Stimulated activated naive B cell treated with anti-CD40 and anti-IgM and Interleukin-4, amounts not matched to agents 10 μg/mL and 1 μg/mL and 100 μg/mL, for 72 hours (primary cell): Measurements from ENCODE around the gene SETD1B.

Experiments
- ATAC-seq, 2 donors: fragments of 150-1000 bp; cut with Tn5 transposase; replicated peaks; 2 replicates each; pipeline ENCODE4 v1.10.0; 2021; ENCODE audit warnings: moderate library complexity in 1 of 2
- DNase-seq: peaks from one replicate; pipeline ENCODE4 v3.0.0; 2021
- H3K27ac Mint-ChIP-seq: one replicate; pipeline ENCODE4 v1.8.0; 2022; ENCODE audit warnings: mild to moderate bottlenecking, mixed read lengths
- H3K27me3 Mint-ChIP-seq, 2 donors: one replicate each; pipeline ENCODE4 v1.8.0; 2022; ENCODE audit warnings: mixed read lengths in 2 of 2
- H3K36me3 Mint-ChIP-seq, 2 donors: one replicate each; pipeline ENCODE4 v1.8.0; 2022; ENCODE audit warnings: mixed read lengths in 2 of 2, mild to moderate bottlenecking in 1 of 2
- H3K4me1 Mint-ChIP-seq, 2 donors: one replicate each; pipeline ENCODE4 v1.8.0; 2022; ENCODE audit warnings: mixed read lengths in 2 of 2, mild to moderate bottlenecking in 1 of 2
- H3K4me3 Mint-ChIP-seq, 2 donors: one replicate each; pipeline ENCODE4 v1.8.0; 2022; ENCODE audit warnings: mild to moderate bottlenecking in 2 of 2, mixed read lengths in 2 of 2, moderate library complexity in 1 of 2
- H3K9me3 Mint-ChIP-seq, 2 donors: one replicate each; pipeline ENCODE4 v1.8.0; 2022; ENCODE audit warnings: mixed read lengths in 2 of 2, mild to moderate bottlenecking in 1 of 2

The SETD1B gene

GRCh38 chr12:121826318-121827150 is 22.7 kb downstream of the SETD1B start:
- Mint-ChIP-seq H3K9me3 (no peaks in the 10 kb centered on the region), H3K4me1 (peaks cover 3 to 23% of the 10 kb centered on the region in 2 donors), H3K4me3 (peak overlapping the region; percentile 3 to 25), H3K27me3 (no peaks in the 10 kb centered on the region), H3K36me3 (peaks cover 48 to 60% of the 10 kb centered on the region in 2 donors), H3K27ac (peak overlapping the region; percentile 44)
- ATAC-seq (peak in 1 of 2 donors; percentile 28), DNase-seq (no peak)

DNA sequence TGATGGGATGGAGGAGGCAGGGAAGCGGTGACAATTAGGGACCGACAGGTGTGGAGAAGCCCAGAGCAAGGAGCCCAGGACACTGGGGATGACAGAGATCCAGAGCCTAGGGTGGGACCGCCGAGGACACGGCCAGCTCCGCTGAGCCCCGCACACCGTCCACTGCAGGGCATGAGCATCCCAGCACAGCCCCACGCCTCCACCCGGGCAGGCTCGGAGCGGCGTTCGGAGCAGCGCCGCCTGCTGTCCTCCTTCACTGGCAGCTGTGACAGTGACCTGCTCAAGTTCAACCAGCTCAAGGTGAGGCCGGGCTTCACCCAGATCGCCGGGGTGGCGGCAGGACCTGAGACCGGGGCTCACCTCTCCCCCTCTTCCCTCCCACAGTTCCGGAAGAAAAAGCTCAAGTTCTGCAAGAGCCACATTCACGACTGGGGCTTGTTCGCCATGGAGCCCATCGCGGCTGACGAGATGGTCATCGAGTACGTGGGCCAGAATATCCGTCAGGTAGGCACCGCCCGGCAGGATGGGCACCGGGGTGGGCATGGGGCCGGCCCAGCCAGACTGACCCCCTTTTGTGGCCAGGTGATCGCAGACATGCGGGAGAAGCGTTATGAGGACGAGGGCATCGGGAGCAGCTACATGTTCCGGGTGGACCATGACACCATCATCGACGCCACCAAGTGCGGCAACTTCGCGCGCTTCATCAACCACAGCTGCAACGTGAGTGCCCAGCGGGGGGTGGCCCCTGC is 23.7 kb downstream of the SETD1B start:
- peaks cover 56 to 70% of the 10 kb centered on the region in 2 donors for H3K36me3 Mint-ChIP-seq

DNA sequence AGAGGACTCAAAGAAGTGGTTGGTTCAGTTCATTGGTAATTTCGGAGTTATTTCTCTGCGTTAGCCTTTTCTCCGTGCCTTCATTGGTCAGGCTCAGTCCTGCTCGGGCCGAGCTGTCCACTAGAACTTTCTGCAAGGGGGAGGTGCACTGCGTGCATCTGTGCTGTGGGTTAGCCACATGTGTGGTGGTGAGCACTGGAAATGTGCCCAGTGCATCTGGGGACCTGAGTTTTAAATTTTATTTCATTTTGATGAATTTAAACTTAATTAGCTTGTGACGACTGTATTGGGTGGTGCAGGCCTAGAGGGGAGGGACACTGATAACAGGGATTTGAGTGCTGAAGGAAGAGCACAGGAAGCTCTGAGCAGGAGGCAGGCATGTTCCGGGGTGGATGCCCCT is 24.5 kb downstream of the SETD1B start:
- Mint-ChIP-seq H3K4me1 (peaks cover 4 to 23% of the 10 kb centered on the region in 2 donors), H3K27me3 (no peaks in the 10 kb centered on the region), H3K9me3 (no peaks in the 10 kb centered on the region), H3K27ac (peak overlapping the region; percentile 65), H3K36me3 (peaks cover 54 to 72% of the 10 kb centered on the region in 2 donors), H3K4me3 (no peak overlapping the region)
- ATAC-seq, result no peak
- DNase-seq, result no peak

More for the DNA sequence above, 23.7 kb downstream of the SETD1B start:
- no peak for DNase-seq
- Mint-ChIP-seq H3K27me3 (no peaks in the 10 kb centered on the region), H3K9me3 (no peaks in the 10 kb centered on the region), H3K27ac (peak overlapping the region; percentile 44), H3K4me3 (peak overlapping the region in 1 of 2 donors; percentile 4), H3K4me1 (peaks cover 3 to 23% of the 10 kb centered on the region in 2 donors)
- no peak for ATAC-seq

DNA sequence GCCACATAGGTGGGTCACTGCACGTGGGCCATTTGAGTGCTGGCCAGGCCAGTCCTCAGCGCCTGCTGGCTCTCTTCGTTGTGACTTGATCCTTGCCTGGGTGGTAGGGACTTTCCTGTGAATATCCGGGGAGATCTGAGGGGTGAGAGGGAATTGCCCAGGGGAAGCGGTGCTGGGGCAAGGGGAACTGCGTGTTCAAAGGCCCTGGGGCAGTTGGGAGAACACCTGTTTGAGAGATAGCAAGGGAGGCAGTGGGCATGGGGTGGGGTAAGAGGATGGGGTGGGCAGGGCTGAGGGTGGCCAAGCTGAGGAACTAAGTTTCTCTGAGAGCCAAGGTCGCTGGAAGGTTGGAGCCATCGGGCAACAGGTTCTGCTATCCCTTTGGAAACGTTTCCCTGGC is 25.0 kb downstream of the SETD1B start:
- Mint-ChIP-seq H3K9me3 (no peaks in the 10 kb centered on the region), H3K4me1 (peaks cover 5 to 18% of the 10 kb centered on the region in 2 donors), H3K36me3 (peaks cover 49 to 68% of the 10 kb centered on the region in 2 donors), H3K4me3 (no peak overlapping the region), H3K27me3 (no peaks in the 10 kb centered on the region), H3K27ac (peak overlapping the region; percentile 87)
- ATAC-seq, result no peak
- DNase-seq, result no peak

- Mint-ChIP-seq H3K4me3 (no peak overlapping the region), H3K27ac (peak overlapping the region; percentile 87), H3K9me3 (no peaks in the 10 kb centered on the region), H3K27me3 (no peaks in the 10 kb centered on the region), H3K4me1 (peaks cover 5 to 18% of the 10 kb centered on the region in 2 donors), H3K36me3 (peaks cover 48 to 64% of the 10 kb centered on the region in 2 donors)
- ATAC-seq (no peak), DNase-seq (no peak)
These were observed 25.6 kb downstream of the SETD1B start for GRCh38 chr12:121829250-121829918.

GRCh38 chr12:121830134-121830533 is 26.3 kb downstream of the SETD1B start:
- no peaks in the 10 kb centered on the region for H3K27me3 Mint-ChIP-seq
- no peak for ATAC-seq
- H3K27ac Mint-ChIP-seq, result no peak overlapping the region
- peaks cover 5 to 18% of the 10 kb centered on the region in 2 donors for H3K4me1 Mint-ChIP-seq
- no peak for DNase-seq
- H3K36me3 Mint-ChIP-seq, result peaks cover 44 to 60% of the 10 kb centered on the region in 2 donors
- no peaks in the 10 kb centered on the region for H3K9me3 Mint-ChIP-seq
- no peak overlapping the region for H3K4me3 Mint-ChIP-seq

- Mint-ChIP-seq H3K27ac (peak overlapping the region; percentile 32), H3K27me3 (no peaks in the 10 kb centered on the region), H3K4me3 (no peak overlapping the region), H3K36me3 (peaks cover 43 to 59% of the 10 kb centered on the region in 2 donors), H3K9me3 (no peaks in the 10 kb centered on the region), H3K4me1 (peaks cover 5 to 18% of the 10 kb centered on the region in 2 donors)
- ATAC-seq, result no peak
- DNase-seq, result no peak
These were observed 26.9 kb downstream of the SETD1B start for GRCh38 chr12:121830588-121831265.

GRCh38 chr12:121831571-121832245 is 27.9 kb downstream of the SETD1B start:
- DNase-seq (no peak), ATAC-seq (no peak)
- peak overlapping the region; percentile 27 for H3K27ac Mint-ChIP-seq
- H3K27me3 Mint-ChIP-seq, result no peaks in the 10 kb centered on the region
- H3K4me1 Mint-ChIP-seq, result peaks cover 5 to 13% of the 10 kb centered on the region in 2 donors
- H3K36me3 Mint-ChIP-seq, result peaks cover 35 to 51% of the 10 kb centered on the region in 2 donors
- H3K4me3 Mint-ChIP-seq, result no peak overlapping the region
- H3K9me3 Mint-ChIP-seq, result no peaks in the 10 kb centered on the region

- DNase-seq, result no peak
- Mint-ChIP-seq H3K4me1 (peaks cover 15 to 19% of the 10 kb centered on the region in 2 donors), H3K36me3 (peaks cover 0 to under 1% of the 10 kb centered on the region in 2 donors), H3K4me3 (no peak overlapping the region), H3K27me3 (no peaks in the 10 kb centered on the region), H3K9me3 (no peaks in the 10 kb centered on the region), H3K27ac (no peak overlapping the region)
- ATAC-seq, result no peak
These were observed 33.9 kb downstream of the SETD1B start for GRCh38 chr12:121837680-121838079.

- no peaks in the 10 kb centered on the region for H3K27me3 Mint-ChIP-seq
- DNase-seq (no peak), ATAC-seq (no peak)
- no peaks in the 10 kb centered on the region for H3K9me3 Mint-ChIP-seq
- no peak overlapping the region for H3K4me3 Mint-ChIP-seq
- H3K4me1 Mint-ChIP-seq, result peaks cover 15 to 19% of the 10 kb centered on the region in 2 donors
- no peak overlapping the region for H3K27ac Mint-ChIP-seq
- no peaks in the 10 kb centered on the region for H3K36me3 Mint-ChIP-seq
These were observed 34.3 kb downstream of the SETD1B start for GRCh38 chr12:121838126-121838525.

DNA sequence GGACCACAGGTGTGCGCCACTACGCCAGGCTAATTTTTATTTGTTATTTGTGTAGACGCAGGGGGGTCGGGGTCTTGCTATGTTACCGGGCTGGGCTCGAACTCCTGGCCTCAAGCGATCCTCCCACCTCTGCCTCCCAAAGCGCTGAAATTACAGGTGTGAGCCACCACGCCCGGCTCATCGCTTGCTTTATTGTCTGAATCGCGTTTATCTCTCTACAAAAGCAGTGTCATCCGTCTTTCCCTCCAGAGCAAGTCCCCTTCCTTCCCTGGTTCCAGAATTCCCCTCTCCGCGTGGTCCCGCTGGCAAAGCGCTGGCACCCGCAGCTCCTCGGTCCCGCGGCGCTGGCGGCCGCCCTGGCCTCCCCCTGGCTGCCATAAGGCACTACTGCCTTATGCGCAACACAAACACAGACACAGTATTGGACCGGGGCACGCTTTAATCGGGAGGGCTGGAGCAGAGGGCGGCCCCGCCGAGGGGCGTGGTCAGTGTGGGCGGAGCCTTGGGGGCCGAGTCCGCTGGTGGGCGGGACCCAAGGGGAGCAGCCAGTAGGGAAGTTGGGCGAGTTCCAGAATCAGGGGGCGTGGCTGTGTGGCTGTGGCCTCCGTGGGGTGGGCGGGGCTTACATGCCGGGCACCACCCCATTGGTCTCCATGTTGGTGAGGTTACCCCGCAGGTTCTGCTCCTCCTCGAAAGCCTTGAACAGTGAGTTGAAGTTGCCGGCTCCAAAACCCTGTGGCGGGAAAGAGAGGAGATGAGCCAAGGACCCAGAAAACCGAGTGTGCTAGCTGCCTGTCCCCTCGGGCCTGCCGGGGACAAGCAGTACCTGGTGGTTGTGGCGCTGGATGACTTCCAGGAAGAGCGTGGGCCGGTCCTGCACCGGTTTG is 35.5 kb downstream of the SETD1B start:
- Mint-ChIP-seq H3K36me3 (no peaks in the 10 kb centered on the region), H3K4me1 (peaks cover 13 to 19% of the 10 kb centered on the region in 2 donors), H3K27me3 (no peaks in the 10 kb centered on the region), H3K9me3 (no peaks in the 10 kb centered on the region), H3K4me3 (peak overlapping the region; percentile 99), H3K27ac (peak overlapping the region; percentile 97)
- ATAC-seq (peak; percentile 95 to 98), DNase-seq (peak; percentile 99)

- peaks cover 13 to 19% of the 10 kb centered on the region in 2 donors for H3K4me1 Mint-ChIP-seq
- no peaks in the 10 kb centered on the region for H3K36me3 Mint-ChIP-seq
- no peaks in the 10 kb centered on the region for H3K27me3 Mint-ChIP-seq
- no peaks in the 10 kb centered on the region for H3K9me3 Mint-ChIP-seq
- H3K4me3 Mint-ChIP-seq, result peak overlapping the region; percentile 99
- DNase-seq, result no peak
- peak; percentile 1 to 5 for ATAC-seq
- H3K27ac Mint-ChIP-seq, result peak overlapping the region; percentile 97
These were observed 36.4 kb downstream of the SETD1B start for GRCh38 chr12:121839993-121840761.
